GM18951 (cell line): ENCODE data around the gene IQGAP3.

Experiments used
- POLR2A ChIP-seq: IDR thresholded peaks from 4 replicates; pipeline ENCODE4 v1.6.1; 2011; ENCODE audit warnings: mild to moderate bottlenecking; ENCODE audit not compliant: insufficient read length, insufficient read depth; ENCODE audit errors: extremely low read depth
- in situ Hi-C: fragments of 300-500 bp; cut with MboI; formaldehyde crosslinking; loops from one replicate; pipeline ENCODE4 v1.12.0; 2022; ENCODE audit warnings: low sequenced_read_pairs, mixed read lengths, inconsistent platforms; ENCODE audit not compliant: unreplicated experiment

IQGAP3 gene

DNA sequence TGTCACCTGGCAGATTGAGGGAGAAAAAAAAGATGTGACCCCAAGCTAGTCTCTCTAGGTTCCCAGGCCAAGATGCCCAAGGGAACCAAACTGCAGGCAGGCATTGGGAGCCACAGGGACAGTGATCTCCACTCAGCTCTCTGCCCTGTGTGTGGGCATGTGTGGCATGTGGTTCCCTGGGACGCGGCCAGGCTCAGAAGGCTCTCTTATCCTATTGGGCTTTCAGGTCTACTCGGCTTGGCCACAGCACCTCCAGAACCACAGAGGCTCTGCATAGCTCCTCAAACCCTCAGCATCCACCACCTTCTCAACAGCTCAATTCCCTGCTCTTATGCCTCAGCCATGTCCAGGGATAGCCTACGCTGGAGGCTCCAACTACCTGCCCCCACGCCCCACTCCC lies 22.0 kb downstream of the IQGAP3 start:
- TF ChIP-seq POLR2A = no peak
- in situ Hi-C loops = no loop called here

DNA sequence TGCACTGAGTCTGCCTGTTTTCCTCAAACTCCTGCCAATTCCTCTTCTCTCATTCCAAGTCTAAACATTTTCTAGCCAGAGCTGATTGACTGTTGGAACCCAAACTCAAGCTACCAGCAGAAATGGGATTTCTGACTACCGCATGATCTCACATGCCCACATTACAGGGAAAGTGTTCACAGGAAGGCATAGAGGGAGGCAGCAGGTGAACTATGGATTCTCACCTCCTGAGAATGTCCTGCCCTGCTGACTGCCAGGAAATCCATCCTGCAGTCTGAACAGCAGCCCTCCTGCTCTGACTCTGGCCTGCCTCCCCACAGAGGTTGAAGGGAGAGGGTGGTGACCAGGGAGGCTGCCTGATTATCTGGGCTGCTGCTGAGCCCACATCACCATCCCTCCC lies 22.5 kb downstream of the IQGAP3 start:
- TF ChIP-seq POLR2A = no peak
- in situ Hi-C loops = no loop called here

DNA sequence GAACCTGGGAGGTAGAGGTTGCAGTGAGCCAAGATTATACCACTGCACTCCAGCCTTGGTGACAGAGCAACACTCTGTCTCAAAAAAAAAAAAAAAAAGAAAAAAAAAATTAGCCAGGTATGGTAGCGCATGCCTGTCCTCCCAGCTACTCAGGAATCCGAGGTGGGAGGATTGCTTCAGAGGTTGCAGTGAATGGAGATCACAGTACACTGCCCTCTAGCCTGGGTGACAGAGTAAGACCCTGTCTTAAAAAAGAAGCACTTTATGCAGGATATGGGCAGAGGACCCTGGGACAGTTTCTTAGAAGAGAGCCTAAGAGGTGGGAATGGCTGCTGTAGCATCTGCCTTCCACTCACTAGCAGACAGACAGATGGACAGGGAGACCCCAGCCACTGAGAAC lies 23.0 kb downstream of the IQGAP3 start:
- no peak for TF ChIP-seq POLR2A
- in situ Hi-C loops = no loop called here

DNA sequence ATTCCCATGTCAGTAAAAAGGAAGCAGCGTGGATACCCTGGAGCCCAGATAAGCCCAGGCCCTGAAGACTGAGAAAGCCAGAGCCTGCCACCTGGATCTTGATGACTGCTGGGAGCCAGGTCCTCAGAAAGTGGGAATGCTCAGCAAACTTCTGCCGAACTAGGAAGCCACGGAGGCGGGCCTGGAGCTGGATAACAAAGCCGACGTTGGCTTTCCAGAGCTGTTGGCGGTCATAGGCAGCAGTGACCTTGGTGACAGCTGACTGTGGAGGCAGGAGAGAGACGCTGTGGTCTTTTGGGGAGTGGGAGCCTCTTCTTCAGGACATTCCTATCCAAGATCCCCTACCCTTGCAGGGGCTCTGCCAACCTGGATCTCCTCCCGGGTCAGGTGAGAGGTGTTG lies 24.4 kb downstream of the IQGAP3 start:
- TF ChIP-seq POLR2A = no peak
- in situ Hi-C loops = no loop called here

DNA sequence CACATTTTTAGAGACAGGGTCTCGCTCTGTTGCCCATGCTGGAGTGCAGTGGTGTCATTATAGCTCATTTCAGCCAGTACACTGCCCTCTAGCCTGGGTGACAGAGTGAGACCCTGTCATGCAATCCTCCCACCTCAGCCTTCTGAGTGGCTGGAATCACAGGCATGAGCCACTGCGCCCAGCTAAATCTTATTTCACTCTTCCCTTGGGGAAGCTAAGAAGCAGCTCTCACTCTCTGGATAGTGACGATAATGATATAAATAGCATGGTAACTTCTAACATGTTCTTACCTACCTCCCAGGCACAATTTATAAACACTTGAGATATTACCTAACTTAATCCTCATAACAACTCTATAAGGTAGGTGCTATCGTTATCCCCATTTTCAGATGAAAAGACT lies 24.9 kb downstream of the IQGAP3 start:
- no peak for TF ChIP-seq POLR2A

DNA sequence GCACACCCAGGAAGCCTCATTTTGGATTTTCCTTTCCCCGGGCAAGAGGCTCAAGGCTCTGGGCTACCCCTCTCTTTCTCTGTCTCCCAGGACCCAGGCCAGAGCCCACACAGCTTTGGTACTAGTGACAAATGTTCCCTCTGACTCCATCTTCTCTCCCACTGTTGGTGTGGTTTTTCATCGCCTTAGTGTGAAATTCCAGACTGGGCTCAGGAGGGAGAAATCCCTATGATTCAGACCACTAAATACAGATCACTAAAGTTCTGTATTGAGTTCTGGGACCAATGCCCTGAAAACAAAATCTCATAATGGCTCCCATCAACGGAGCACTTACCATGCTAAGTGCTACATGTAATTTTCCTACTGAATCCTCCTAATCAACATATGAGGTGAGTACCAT lies 26.1 kb downstream of the IQGAP3 start:
- in situ Hi-C loops = no loop called here
- no peak for TF ChIP-seq POLR2A

More for the DNA sequence above, 24.9 kb downstream of the IQGAP3 start:
- in situ Hi-C loops = no loop called here

DNA sequence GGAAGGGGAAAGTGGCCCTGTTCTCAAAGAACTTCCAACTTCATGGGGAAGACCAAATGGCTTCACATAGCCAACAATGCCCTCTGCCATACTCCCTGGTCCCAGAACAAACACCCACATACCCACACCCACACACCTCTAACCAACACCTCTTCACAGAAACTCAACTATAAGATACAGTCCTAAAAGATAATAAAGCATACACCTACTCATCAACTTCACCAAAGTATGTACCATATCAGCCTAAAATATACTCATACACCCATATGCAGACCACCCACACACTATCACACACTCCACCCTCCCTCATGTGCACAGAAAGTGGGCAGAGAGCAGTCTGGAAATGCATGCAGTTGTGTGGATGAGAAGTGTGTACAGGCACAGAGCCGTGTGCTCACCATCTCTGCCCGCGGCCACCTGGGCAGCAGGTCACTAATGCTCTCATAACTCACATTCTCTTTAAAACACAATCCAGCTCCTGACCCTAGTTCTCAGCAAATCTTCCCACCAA lies 27.7 kb downstream of the IQGAP3 start:
- in situ Hi-C loops = no loop called here
- no peak for TF ChIP-seq POLR2A

DNA sequence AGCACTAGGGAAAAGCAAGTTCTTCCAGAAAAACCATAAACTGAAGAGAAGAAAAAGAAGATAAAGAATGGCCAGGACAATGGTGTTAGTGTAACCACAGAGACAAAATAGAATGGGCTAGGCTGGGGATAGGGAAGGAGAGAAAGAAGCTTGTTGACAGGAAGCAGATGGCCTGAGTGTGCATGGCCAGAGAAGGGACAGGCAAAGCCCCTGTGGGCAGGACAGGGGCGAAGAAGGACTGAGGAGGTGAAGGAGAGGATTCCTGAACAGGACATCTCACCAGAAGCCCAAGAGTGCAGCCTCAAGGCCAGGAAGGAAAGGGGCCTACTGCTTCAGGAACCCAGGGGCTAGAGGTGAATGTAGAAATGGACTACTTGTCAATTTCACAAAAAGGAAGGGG lies 29.3 kb downstream of the IQGAP3 start:
- TF ChIP-seq POLR2A = no peak
- in situ Hi-C loops = no loop called here

DNA sequence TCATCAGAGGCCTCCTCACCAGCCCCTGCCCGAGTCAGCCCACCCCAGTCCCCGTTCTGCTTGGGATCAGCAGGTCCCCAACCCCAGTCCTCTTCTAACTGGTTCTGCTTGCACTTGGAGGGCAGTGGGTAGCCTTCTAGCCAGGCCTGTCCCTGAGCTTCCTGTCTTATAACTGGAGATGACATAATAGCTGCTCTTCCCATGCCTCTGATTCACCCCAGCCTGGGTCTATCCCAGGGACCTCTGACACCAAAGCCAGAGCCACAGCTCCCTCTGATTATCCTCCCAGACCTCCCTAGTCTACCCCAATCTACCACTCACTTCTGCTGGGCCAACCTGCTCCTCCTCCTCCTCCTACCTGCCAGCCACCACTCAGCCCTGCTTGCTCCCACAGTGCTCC lies 31.4 kb downstream of the IQGAP3 start:
- TF ChIP-seq POLR2A = no peak
- in situ Hi-C loops = no loop called here

DNA sequence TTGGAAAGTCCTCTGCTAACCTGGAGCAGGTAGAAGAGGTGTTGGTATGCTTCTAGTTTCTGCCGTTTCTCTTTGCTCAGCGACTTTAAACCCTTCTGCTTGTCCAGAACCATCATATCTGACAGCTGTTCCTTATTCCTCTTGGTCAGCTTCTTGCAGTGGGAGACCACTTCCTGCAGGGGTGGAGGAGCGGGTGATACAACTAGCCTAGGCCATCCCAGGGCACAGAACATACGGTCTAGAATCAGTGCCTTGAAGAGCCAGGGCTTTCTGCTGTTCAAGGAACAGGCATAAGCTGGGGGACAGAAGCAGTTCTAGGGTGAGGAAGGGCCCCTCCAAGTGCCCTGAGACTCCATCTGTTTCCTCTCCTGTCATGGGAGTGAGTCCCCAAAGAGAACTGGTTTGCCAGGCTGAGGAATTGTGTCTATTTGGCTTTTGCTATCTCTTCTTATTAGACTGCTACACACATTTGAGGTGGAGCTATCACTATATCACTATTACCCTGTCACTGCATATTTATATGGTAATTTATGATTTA lies 32.5 kb downstream of the IQGAP3 start:
- in situ Hi-C loops = no loop called here

DNA sequence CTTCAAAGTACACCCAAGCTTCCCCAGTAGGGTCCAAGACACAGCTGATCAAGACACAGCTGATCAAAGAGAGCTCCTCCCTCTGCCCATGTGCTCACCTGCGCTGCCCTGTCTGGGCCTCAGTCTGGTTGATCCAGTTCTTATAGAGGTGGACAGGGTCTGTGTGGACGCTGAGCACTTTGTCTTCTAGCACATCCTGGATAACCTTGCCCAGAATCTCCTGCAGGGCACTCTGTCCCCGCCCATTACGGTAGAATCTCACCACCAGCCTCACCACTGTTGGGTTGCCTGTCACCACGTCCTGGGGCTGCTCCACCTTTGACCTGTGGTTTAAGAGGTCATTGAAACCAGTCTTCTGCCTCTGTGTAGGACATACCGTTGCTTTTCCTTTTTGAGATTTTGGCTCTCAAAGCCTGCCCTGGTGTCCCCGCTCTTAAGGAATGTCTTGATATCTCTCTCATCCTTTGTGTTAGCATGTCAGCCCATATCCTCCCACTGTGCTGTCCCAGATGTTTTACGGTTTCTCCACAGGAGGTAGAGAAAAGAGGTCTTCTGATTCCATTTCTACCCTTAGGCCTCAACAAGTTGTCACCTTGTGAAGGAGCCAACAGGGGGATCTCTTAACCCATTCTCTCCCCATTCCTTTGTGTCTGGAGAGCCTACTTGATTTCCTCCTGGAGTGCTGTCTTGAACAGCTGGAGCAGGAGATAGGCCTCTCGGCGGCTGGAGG lies 33.5 kb downstream of the IQGAP3 start:
- no peak for TF ChIP-seq POLR2A
- in situ Hi-C loops = no loop called here

More for the DNA sequence above, 32.5 kb downstream of the IQGAP3 start:
- TF ChIP-seq POLR2A = no peak

DNA sequence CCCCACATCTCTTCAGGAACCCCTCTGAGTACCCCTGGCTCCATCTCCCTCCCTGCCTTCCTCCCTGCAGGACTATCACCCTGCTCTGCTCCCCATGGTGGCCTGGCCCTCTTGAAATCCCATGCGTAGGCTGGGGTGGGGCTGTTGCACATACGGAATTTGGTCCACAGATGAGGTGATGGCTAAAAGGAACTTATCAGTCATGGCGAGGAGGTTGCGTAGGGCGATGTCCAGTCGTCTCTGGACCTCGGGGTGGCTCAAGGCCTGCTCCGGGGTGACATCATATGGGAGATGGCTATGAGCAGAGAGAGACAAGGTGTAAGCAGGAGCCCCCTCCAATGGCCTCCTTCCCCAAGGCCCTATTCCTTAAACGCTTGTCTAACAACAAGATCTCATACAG lies 35.3 kb downstream of the IQGAP3 start:
- in situ Hi-C loops = no loop called here
- TF ChIP-seq POLR2A = no peak

DNA sequence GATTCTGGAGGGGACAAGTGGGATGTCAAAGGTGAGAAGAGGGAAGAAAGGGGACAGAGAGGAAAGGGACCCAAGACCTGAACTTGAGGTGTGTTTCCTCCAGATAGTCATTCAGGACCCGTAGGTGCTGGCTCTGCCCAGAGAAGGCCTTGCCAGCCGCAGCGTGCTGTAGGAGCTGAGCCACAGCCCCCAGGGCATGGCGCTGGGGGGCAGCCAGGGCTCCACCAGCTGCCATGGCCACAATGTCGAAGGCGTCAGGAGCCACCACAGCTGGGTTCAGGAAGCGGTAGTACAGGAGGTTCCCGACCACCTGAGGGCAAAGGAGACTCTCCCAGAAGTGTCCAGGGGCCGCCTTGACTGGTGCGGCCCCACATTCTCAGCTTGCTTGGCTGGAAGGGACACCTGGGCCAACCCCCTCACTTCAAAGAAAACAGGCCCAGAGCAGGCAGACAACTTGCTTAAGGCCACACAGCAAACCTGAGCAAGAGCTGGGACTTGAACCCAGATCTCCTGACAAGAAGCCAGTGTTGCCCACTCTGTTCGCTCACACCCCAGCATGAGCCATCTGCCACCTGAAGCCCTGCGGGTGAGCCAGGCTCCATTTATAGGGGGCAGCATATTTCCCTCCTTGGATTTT lies 37.8 kb downstream of the IQGAP3 start:
- in situ Hi-C loops = no loop called here
- no peak for TF ChIP-seq POLR2A
